ENCODE measurements around the gene CACNA1G. TPM values are rescaled to one million over a fixed set of nuclear protein-coding genes. Genes with fewer than 3 reads are reported as not detected.

The CACNA1G gene
- total RNA-seq, 1 experiment from 2014 or later, result not detected

DNA sequence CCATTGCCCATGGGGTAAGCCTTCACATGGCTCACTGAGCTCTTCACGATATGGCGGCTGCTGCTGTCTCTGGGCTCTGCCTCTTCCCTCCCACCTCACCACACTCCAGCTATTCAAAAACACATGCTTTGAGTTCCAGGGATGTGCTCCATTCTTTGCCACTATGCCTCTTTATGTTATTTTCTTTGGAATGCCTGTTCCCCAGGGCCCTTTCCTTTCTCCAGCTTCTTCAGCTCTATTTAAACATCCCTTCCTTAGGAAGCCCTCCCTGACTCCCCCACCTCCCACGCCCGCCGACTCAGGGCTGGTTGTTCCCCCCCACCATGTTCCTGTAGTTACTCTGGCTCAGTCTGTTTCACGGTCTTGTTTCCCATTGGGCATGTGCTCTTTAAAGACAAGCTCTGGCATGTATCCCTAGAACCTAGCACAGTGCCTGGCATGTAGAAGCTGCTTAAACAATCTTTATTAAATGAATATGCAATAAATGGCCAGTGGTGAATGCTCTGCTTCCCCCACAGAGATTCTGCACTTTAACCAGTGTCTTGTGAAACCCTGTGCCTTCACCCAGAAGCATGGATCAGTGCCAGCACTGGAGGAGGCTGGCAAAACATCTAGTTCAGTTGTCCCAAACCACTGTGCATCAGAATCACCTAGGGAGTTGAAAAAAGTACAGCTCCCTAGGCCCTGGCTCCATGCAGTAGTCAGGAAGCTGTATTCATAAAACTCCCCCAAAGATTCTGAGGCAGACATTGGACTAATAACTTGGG is 45.4 kb upstream of the CACNA1G start:
- ChIA-PET POLR2A (interaction anchor here (0.7 to 3.0 kb wide), 4 partner anchors 10 to 118 kb away, joined by 3 to 14 read pairs (median 8); partner anchors contain the start of gene LRRC59), CTCF (interaction anchor here (0.5 to 2.7 kb wide), 7 partner anchors 8 to 118 kb away, joined by 3 to 14 read pairs (median 4); partner anchors contain the start of gene LRRC59)
- no TSS peak for BruUV-seq (replicated peaks)
- no peaks in the 10 kb centered on the region for H3K27me3 Mint-ChIP-seq (ENCODE audit: insufficient read depth, unreplicated experiment)
- H3K27ac Mint-ChIP-seq (ENCODE audit: low read depth, unreplicated experiment), result peak overlapping the region; percentile 11
- intact Hi-C loops (cut with micrococcal nuclease), result no loop called here
- TF ChIP-seq, protein P1, sequence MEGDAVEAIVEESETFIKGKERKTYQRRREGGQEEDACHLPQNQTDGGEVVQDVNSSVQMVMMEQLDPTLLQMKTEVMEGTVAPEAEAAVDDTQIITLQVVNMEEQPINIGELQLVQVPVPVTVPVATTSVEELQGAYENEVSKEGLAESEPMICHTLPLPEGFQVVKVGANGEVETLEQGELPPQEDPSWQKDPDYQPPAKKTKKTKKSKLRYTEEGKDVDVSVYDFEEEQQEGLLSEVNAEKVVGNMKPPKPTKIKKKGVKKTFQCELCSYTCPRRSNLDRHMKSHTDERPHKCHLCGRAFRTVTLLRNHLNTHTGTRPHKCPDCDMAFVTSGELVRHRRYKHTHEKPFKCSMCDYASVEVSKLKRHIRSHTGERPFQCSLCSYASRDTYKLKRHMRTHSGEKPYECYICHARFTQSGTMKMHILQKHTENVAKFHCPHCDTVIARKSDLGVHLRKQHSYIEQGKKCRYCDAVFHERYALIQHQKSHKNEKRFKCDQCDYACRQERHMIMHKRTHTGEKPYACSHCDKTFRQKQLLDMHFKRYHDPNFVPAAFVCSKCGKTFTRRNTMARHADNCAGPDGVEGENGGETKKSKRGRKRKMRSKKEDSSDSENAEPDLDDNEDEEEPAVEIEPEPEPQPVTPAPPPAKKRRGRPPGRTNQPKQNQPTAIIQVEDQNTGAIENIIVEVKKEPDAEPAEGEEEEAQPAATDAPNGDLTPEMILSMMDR (IDR thresholded peaks at IDR 0.05; ENCODE audit: unreplicated experiment), result no peak
- peak; percentile 85 for DNase-seq (ENCODE audit: unreplicated experiment)
- peaks cover 45% of the 10 kb centered on the region for H3K4me1 Mint-ChIP-seq (ENCODE audit: insufficient read depth, unreplicated experiment)
- H3K4me3 Mint-ChIP-seq (ENCODE audit: unreplicated experiment), result no peak overlapping the region
- H3K9me3 Mint-ChIP-seq (ENCODE audit: unreplicated experiment), result no peaks in the 10 kb centered on the region
- H3K36me3 Mint-ChIP-seq (ENCODE audit: insufficient read depth, unreplicated experiment), result no peaks in the 10 kb centered on the region

DNA sequence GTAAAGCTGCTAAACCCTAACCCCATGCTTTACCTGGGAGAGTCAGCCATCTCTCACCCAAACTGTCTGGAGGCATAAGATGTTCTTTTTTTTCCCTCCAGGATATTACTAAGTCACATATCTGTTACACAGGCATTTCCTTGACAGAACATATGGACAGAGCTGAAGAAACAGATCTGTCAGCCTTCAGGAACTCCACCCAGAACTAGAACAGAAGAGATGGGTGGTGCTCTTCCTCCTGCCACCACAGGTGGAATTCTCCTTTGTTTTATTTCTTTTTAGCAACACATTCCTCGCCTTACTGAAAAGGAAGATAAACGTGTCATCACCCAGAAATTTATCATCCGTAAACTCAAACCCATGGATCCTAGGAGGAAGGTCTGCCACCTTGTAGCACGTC is 43.5 kb upstream of the CACNA1G start:
- H3K9me3 Mint-ChIP-seq (ENCODE audit: unreplicated experiment), result no peaks in the 10 kb centered on the region
- H3K27ac Mint-ChIP-seq (ENCODE audit: low read depth, unreplicated experiment), result peak overlapping the region; percentile 14
- ChIA-PET CTCF (interaction anchor here (0.6 to 2.7 kb wide), 4 partner anchors 12 to 23 kb away, joined by 3 to 14 read pairs (median 4); no protein-coding TSS in a partner anchor), POLR2A (interaction anchor here (0.8 to 3.0 kb wide), 5 partner anchors 12 to 190 kb away, joined by 3 to 13 read pairs (median 3); no protein-coding TSS in a partner anchor)
- BruUV-seq (replicated peaks), result no TSS peak
- TF ChIP-seq, protein P1 (IDR thresholded peaks at IDR 0.05; ENCODE audit: unreplicated experiment), result no peak
- intact Hi-C loops (cut with micrococcal nuclease), result no loop called here
- no peaks in the 10 kb centered on the region for H3K36me3 Mint-ChIP-seq (ENCODE audit: insufficient read depth, unreplicated experiment)
- peaks cover 32% of the 10 kb centered on the region for H3K4me1 Mint-ChIP-seq (ENCODE audit: insufficient read depth, unreplicated experiment)
- H3K27me3 Mint-ChIP-seq (ENCODE audit: insufficient read depth, unreplicated experiment), result no peaks in the 10 kb centered on the region
- H3K4me3 Mint-ChIP-seq (ENCODE audit: unreplicated experiment), result no peak overlapping the region
- DNase-seq (ENCODE audit: unreplicated experiment), result no peak

DNA sequence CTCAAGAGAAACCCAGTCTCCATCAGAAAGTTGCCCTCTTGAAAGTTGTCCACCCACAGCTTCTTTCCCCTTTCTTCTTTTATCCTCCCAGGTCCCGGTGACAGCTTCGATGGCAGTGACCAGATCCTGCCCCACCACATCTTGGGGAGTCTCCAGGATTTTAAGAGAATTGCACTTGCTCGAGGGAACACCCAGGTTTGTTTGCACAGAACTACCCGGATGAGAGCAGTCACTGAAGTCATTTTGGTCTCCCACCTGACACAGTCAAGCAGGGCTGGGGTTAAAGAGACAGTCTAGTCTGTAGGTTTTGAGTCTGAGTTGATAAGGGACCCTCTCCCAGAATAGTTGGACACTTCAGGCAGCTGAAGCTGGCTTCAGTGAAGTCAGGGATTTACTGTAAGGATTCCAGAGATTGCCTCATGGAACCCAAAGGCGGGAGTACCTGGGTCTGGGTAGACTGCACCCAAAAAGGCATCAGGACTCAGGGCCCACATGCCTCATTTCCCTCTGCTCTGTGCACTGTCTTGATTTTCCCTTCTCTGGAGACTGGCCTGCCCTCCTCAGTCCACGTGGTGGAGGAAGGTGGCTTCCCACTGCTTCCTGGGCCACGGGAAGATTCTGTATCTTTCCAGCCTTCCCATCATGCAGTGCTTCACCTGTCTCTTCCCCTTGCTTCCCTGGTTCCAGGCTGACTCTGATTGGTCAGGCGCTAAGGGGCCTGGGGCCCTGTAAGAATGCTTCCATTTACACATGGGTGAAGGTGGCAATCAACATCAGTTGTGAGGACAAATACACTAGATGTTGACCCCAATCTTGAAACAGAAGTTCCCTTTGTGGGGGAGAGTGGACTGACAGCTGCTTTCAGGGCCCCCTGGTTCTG is 42.8 kb upstream of the CACNA1G start:
- H3K4me1 Mint-ChIP-seq (ENCODE audit: insufficient read depth, unreplicated experiment), result peaks cover 34% of the 10 kb centered on the region
- ChIA-PET POLR2A (interaction anchor here (1.0 to 2.9 kb wide), 6 partner anchors 12 to 189 kb away, joined by 3 to 19 read pairs (median 4); no protein-coding TSS in a partner anchor), CTCF (interaction anchor here (0.9 to 1.1 kb wide), 2 partner anchors 17 to 20 kb away, joined by 3 to 5 read pairs; no protein-coding TSS in a partner anchor)

More for the DNA sequence above, 42.8 kb upstream of the CACNA1G start:
- Mint-ChIP-seq H3K9me3 (ENCODE audit: unreplicated experiment) (no peaks in the 10 kb centered on the region), H3K36me3 (ENCODE audit: insufficient read depth, unreplicated experiment) (no peaks in the 10 kb centered on the region), H3K27me3 (ENCODE audit: insufficient read depth, unreplicated experiment) (no peaks in the 10 kb centered on the region), H3K4me3 (ENCODE audit: unreplicated experiment) (no peak overlapping the region), H3K27ac (ENCODE audit: low read depth, unreplicated experiment) (peak overlapping the region; percentile 14)
- intact Hi-C loops (cut with micrococcal nuclease), result no loop called here
- BruUV-seq (replicated peaks), result no TSS peak
- TF ChIP-seq, protein P1 (IDR thresholded peaks at IDR 0.05; ENCODE audit: unreplicated experiment), result no peak
- DNase-seq (ENCODE audit: unreplicated experiment), result no peak

Data from MCF 10A (cell line).